GM13977 (cell line): ENCODE data around the gene MEX3C.

ENCODE experiments used
- DNase-seq: peaks from one replicate; pipeline ENCODE4 v3.0.0; 2012; ENCODE audit warnings: low spot score
- CTCF ChIP-seq: IDR thresholded peaks from 2 replicates; pipeline ENCODE4 v1.5.1; 2012; ENCODE audit warnings: mild to moderate bottlenecking, control low read depth; ENCODE audit not compliant: insufficient read depth; ENCODE audit errors: extremely low read depth, missing control alignments
- in situ Hi-C: fragments of 300-500 bp; cut with MboI; formaldehyde crosslinking; loops from one replicate; pipeline ENCODE4 v1.12.0; 2022; ENCODE audit warnings: low sequenced_read_pairs, low pct_unique_long_range_greater_than_20kb, mixed read lengths, inconsistent platforms; ENCODE audit not compliant: unreplicated experiment

Gene MEX3C

DNA sequence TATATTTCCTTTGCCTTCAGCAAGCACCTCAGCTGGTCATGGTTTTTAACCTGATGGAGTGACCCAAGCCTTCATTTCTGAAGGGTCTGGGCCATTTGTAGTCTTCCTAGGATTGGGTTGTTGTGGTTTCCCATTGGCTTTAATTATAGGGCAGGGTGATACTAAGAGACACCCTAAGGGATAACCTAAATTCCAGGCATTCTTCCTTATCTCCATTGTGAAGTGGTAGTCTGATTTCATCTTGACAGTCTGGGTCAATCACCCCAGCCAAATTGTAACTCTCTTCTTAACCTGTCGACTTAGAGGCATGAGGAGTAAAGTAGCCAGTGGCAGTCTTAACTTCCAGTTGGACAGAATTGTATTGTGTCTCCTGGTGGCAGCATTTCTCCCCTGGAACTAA is 30.2 kb upstream of the MEX3C start:
- DNase-seq, result no peak
- in situ Hi-C loops, result no loop called here
- no peak for TF ChIP-seq CTCF

DNA sequence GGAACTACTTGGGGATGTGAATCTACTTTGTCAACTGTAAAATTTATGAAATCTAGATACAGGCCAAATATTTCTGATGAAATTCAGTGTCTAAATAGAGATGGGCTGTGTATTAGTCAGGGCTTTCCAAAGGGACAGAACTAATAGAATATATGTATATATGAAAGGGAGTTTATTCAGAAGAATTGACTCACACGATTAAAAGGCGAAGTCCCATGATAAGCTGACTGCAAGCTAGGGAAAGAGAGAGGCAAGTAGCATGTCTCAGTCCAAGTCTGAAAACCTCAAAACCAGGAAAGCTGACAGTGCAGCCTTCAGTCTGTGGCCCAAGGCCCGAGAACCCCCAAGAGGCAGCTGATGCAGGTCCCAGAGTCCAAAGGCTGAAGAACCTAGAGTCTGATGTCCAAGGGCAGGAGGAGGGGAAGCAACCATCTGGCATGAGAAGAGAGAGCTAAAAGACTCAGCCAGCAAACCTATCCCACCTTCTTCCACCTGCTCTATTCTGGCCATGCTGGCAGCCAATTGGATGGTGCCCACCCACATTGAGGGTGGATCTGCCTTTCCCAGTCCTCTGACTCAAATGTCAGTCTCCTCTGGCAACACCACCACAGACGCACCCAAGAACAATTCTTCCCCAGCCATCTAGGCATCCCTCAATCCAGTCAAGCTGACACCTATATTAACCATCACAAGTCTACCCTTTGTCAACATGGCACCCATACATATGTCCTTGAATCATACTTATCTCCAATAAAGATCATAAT is 29.3 kb upstream of the MEX3C start:
- no peak for DNase-seq
- no peak for TF ChIP-seq CTCF
- in situ Hi-C loops, result no loop called here

DNA sequence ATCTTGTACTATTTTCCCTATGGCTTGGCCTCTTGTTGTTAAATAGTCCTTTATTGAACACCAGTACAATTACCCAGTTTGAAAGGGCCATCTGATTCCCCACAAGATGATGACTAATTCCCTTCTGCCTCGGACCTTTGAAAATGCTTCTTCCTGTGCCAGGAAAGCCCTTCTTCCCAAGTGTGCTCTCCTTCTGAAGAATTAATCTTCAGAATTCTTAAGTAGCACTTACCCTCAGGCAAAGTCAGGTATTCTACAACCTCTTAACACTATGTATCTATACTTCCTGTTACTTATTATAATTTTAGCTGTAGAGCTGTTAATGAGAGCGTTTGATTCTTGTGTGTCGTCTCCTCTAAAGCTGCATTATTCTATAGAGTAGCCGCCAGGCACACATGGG is 28.6 kb upstream of the MEX3C start:
- in situ Hi-C loops, result no loop called here
- DNase-seq, result no peak
- no peak for TF ChIP-seq CTCF

GRCh38 chr18:51212606-51213005 is 15.1 kb upstream of the MEX3C start:
- in situ Hi-C loops, result no loop called here
- DNase-seq, result no peak
- no peak for TF ChIP-seq CTCF

- TF ChIP-seq CTCF, result no peak
- in situ Hi-C loops, result no loop called here
- peak; percentile 45 for DNase-seq
These were observed 14.1 kb upstream of the MEX3C start for GRCh38 chr18:51211552-51211951.

DNA sequence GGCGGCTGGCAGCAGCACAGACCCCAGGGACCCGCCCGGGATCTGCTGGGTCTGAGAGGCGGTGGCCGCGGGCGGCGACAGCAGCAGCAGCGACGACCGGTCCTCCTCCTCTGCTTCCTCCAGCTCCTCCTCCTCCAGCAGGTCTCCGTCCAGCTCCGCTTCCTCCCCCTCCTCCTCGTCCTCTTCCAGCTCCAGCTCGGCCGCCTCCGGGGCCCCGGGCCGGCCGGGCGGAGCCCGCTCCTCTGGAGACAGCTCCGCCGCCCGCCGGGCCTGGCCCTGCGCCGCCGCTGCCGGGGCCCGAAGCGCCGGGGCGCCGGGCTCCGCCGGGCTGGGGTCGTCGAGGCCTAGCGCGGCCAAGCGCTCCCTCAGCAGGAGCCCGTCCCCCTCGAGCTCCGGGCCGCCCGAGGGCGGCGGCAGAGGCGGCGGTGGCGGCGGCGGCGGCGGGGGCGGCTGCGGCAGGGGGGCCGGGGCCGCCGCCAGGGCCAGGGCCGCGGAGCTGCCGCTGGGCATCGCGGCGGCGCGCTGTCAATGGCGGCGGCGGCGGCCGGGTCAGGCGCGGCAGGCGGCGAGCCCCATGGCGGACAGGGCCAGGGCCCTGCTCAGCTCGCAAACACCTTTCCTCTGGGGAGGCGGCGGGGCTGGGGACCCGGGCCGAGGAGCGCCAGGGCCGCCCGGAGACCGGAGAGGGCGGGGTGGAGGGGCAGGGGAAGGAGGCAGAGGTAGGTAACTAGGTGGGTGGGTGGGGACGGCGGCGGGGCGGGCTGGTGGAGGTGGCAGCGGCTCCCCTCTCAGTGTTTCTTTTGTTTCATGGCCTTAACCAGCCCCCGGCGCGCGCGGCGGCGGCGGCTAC is 445 bp downstream of the MEX3C start:
- in situ Hi-C loops, result loop anchor here (25.0 kb wide), 1 partner anchor 110 kb away; no protein-coding TSS in a partner anchor
- peak; percentile 53 for DNase-seq

More for the DNA sequence above, 445 bp downstream of the MEX3C start:
- no peak for TF ChIP-seq CTCF
